SK-N-SH (cell line): ENCODE data around the gene RNF150.

Experiments used
- PBX3 ChIP-seq: IDR thresholded peaks from 2 replicates; pipeline ENCODE4; 2012
- POLR2AphosphoS5 ChIP-seq: IDR thresholded peaks from 2 replicates; pipeline ENCODE4 v1.6.1; 2012; ENCODE audit warnings: low read depth, low read length
- RFX5 ChIP-seq: IDR thresholded peaks from 2 replicates; pipeline ENCODE4 v1.6.1; 2012; ENCODE audit warnings: mild to moderate bottlenecking, improper control_type of control experiment, low read length
- TAF1 ChIP-seq: IDR thresholded peaks from 2 replicates; pipeline ENCODE4 v1.6.1; 2012; ENCODE audit warnings: low read depth, mild to moderate bottlenecking, low read length, moderate library complexity, borderline replicate concordance
- USF1 ChIP-seq: IDR thresholded peaks from 2 replicates; pipeline ENCODE4 v1.4.0; 2012; ENCODE audit warnings: low read depth, borderline replicate concordance

GRCh38 chr4:141170671-141171070 lies 37.4 kb upstream of the RNF150 start:
- TF ChIP-seq USF1 (no peak), PBX3 (no peak), POLR2AphosphoS5 (no peak), RFX5 (no peak), TAF1 (no peak)
